ENCODE data around the gene XRCC4. TPM values are rescaled to one million over a fixed set of nuclear protein-coding genes. Genes with fewer than 3 reads are reported as not detected.

The XRCC4 gene
- total and polyA plus RNA-seq, 11 donors, result 3.3 to 50.5 (median 8.0) TPM

DNA sequence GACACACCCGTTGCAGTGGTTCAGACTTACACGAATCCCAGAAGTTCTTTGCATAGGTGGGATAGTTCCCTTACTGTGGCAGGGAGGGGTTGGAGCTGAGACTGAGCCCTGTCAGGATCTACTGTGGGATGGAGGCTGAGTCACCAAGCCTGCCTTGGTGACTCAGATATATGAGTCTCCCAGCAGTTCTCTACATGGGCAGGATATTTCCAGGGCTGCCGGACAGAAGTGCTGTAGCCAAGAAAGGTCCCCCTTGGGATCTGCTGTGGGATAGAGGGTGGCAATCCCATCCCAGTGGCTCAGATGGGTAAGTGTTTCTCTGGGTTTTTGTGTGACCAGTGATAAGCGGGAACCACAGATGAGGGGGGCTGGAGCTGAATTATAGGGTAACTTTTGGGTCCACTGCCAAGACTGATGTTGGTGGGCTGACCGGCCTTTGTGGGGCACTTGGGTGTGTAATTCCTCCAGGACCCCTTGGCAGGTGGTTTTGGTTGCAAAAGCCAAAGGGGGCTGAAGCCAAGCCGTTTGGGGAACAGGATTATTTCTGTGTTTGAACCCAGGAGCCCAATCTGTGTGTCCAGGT is 18.7 kb downstream of the XRCC4 start:
- Histone ChIP-seq H3K27ac (peak overlapping the region in 1 of 12 donors; percentile 38), H3K4me1 (peaks cover 0 to 21% (median 13%) of the 10 kb centered on the region in 12 donors), H3K27me3 (no peaks in the 10 kb centered on the region), H3K4me3 (no peak overlapping the region), H3K36me3 (no peaks in the 10 kb centered on the region), H3K9me3 (peaks cover 0 to 39% (median 11%) of the 10 kb centered on the region in 12 donors)
- 60 to 90% (median 75%) methylated on average over 5 to 6 of the region's 6 CpGs for WGBS, 4 donors
- TF ChIP-seq CTCF (IDR thresholded peaks at IDR 0.05) (no peak), POLR2A (IDR thresholded peaks at IDR 0.05) (no peak)
- DNase-seq, result peak in 1 of 5 donors; percentile 42
- ATAC-seq, result peak in 3 of 4 donors; percentile 39 to 87 (median 80)
- intact Hi-C loops (cut with DNase I), result loop anchor here in 1 of 10 donors (10.0 kb wide), 1 partner anchor 329 kb away; no protein-coding TSS in a partner anchor

DNA sequence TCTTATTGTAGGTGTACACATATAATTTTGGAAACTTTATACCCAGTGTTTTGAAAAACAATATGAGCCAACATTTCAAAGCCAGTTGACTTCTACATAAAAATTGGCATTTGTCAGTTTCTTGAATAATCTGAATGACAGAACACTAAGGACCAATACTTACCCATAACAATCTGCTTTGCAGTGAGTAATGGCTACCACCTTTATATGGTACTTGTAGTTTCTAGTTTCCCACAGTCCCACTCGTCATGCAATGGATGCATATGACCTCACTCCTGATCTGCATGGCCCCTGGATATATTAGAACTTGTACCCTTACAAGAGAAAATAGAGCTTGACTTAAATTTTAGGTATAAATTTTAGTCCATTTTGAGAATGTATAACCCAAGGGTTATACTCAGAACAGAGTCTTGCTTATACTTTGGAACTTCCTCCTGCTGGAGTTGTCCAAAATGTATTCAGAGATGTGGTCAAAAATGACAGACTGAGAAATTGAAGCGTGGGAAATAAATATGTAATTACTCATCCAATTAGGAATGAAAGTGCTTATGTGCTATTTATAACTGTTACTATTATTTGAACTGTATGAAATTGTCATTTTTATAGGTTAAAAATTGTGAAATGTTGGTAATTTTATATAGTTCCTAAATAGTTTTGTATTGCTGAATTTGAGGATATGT is 19.5 kb downstream of the XRCC4 start:
- no peak for DNase-seq
- Histone ChIP-seq H3K27ac (peak overlapping the region in 6 of 12 donors; percentile 12 to 50 (median 28)), H3K27me3 (no peaks in the 10 kb centered on the region), H3K36me3 (no peaks in the 10 kb centered on the region), H3K4me1 (peaks cover 0 to 23% (median 13%) of the 10 kb centered on the region in 12 donors), H3K9me3 (peaks cover 0 to 33% (median 11%) of the 10 kb centered on the region in 12 donors), H3K4me3 (no peak overlapping the region)
- intact Hi-C loops (cut with DNase I), result loop anchor here in 1 of 10 donors (10.0 kb wide), 1 partner anchor 328 kb away; no protein-coding TSS in a partner anchor
- TF ChIP-seq CTCF (IDR thresholded peaks at IDR 0.05) (no peak), POLR2A (IDR thresholded peaks at IDR 0.05) (no peak)
- 66 to 78% (median 73%) methylated on average over 2 of the region's 2 CpGs for WGBS, 4 donors
- peak in 1 of 4 donors; percentile 47 for ATAC-seq

GRCh38 chr5:83097689-83098231 is 20.4 kb downstream of the XRCC4 start:
- TF ChIP-seq CTCF (IDR thresholded peaks at IDR 0.05) (no peak), POLR2A (IDR thresholded peaks at IDR 0.05) (no peak)
- WGBS, 4 donors, result 31 to 40% (median 35%) methylated on average over 2 of the region's 2 CpGs
- ATAC-seq (peak; percentile 73 to 84 (median 79)), DNase-seq (no peak)
- Histone ChIP-seq H3K4me1 (peaks cover 0 to 30% (median 13%) of the 10 kb centered on the region in 12 donors), H3K27ac (peak overlapping the region in 6 of 12 donors; percentile 0 to 50 (median 36)), H3K36me3 (no peaks in the 10 kb centered on the region), H3K27me3 (no peaks in the 10 kb centered on the region), H3K4me3 (no peak overlapping the region), H3K9me3 (peaks cover 0 to 23% (median 11%) of the 10 kb centered on the region in 12 donors)
- intact Hi-C loops (cut with DNase I), result loop anchor here in 1 of 10 donors (10.0 kb wide), 1 partner anchor 327 kb away; no protein-coding TSS in a partner anchor

- ATAC-seq, result no peak
- Histone ChIP-seq H3K4me3 (no peak overlapping the region), H3K27me3 (no peaks in the 10 kb centered on the region), H3K9me3 (peaks cover 0 to 11% (median under 1%) of the 10 kb centered on the region in 12 donors), H3K36me3 (no peaks in the 10 kb centered on the region), H3K4me1 (peaks cover 0 to 30% (median 13%) of the 10 kb centered on the region in 12 donors), H3K27ac (peak overlapping the region in 1 of 12 donors; percentile 4)
- no peak for DNase-seq
- TF ChIP-seq CTCF (IDR thresholded peaks at IDR 0.05), result no peak
- no peak for TF ChIP-seq POLR2A (IDR thresholded peaks at IDR 0.05)
- intact Hi-C loops (cut with DNase I), result loop anchor here in 1 of 10 donors (10.0 kb wide), 1 partner anchor 326 kb away; no protein-coding TSS in a partner anchor
Observed at GRCh38 chr5:83099001-83099400, 21.7 kb downstream of the XRCC4 start.

All from heart left ventricle (tissue), 16 donors.